GM19455 (cell line): ENCODE results near the gene ADAMTS7.
"Not testable (repeated sequence)": the region's sequence is repeated elsewhere in the genome, so short reads cannot be mapped to it uniquely, and the experiment has no call there.

Experiments
- ATAC-seq: cut with Tn5 transposase; IDR thresholded peaks from one replicate; pipeline ENCODE4 v1.9.1; 2021; ENCODE audit not compliant: unreplicated experiment

Gene ADAMTS7

GRCh38 chr15:78753751-78754535 is 57.3 kb downstream of the ADAMTS7 start:
- not testable (repeated sequence) for ATAC-seq

GRCh38 chr15:78753359-78753659 is 58.0 kb downstream of the ADAMTS7 start:
- not testable (repeated sequence) for ATAC-seq

GRCh38 chr15:78752492-78753358 is 58.5 kb downstream of the ADAMTS7 start:
- no peak for ATAC-seq

- ATAC-seq = no peak
Measured at GRCh38 chr15:78751602-78751979, 59.7 kb downstream of the ADAMTS7 start.

- ATAC-seq = peak; percentile 85
Measured at GRCh38 chr15:78750974-78751601, 60.2 kb downstream of the ADAMTS7 start.

GRCh38 chr15:78750566-78750965 is 60.7 kb downstream of the ADAMTS7 start:
- no peak for ATAC-seq

GRCh38 chr15:78749831-78750230 is 61.4 kb downstream of the ADAMTS7 start:
- no peak for ATAC-seq

GRCh38 chr15:78747877-78748276 is 63.4 kb downstream of the ADAMTS7 start:
- ATAC-seq = not testable (repeated sequence)

GRCh38 chr15:78741674-78742073 is 69.6 kb downstream of the ADAMTS7 start:
- not testable (repeated sequence) for ATAC-seq

- ATAC-seq = no peak
Measured at GRCh38 chr15:78740904-78741274, 70.4 kb downstream of the ADAMTS7 start.

GRCh38 chr15:78739996-78740903 is 71.0 kb downstream of the ADAMTS7 start:
- no peak for ATAC-seq

- ATAC-seq = no peak
Measured at GRCh38 chr15:78739206-78739605, 72.1 kb downstream of the ADAMTS7 start.

- ATAC-seq = not testable (repeated sequence)
Measured at GRCh38 chr15:78737931-78738558, 73.2 kb downstream of the ADAMTS7 start.

GRCh38 chr15:78737187-78737820 is 74.0 kb downstream of the ADAMTS7 start:
- ATAC-seq = no peak

- not testable (repeated sequence) for ATAC-seq
Measured at GRCh38 chr15:78736286-78736685, 75.0 kb downstream of the ADAMTS7 start.

GRCh38 chr15:78734451-78735064 is 76.7 kb downstream of the ADAMTS7 start:
- no peak for ATAC-seq

- ATAC-seq = no peak
Measured at GRCh38 chr15:78732634-78733033, 78.6 kb downstream of the ADAMTS7 start.

- ATAC-seq = no peak
Measured at GRCh38 chr15:78730955-78731354, 80.3 kb downstream of the ADAMTS7 start.

GRCh38 chr15:78728427-78728826 is 82.8 kb downstream of the ADAMTS7 start:
- ATAC-seq = not testable (repeated sequence)
